Measurements from ENCODE around the gene MFRP.

- TF ChIP-seq, protein P1, sequence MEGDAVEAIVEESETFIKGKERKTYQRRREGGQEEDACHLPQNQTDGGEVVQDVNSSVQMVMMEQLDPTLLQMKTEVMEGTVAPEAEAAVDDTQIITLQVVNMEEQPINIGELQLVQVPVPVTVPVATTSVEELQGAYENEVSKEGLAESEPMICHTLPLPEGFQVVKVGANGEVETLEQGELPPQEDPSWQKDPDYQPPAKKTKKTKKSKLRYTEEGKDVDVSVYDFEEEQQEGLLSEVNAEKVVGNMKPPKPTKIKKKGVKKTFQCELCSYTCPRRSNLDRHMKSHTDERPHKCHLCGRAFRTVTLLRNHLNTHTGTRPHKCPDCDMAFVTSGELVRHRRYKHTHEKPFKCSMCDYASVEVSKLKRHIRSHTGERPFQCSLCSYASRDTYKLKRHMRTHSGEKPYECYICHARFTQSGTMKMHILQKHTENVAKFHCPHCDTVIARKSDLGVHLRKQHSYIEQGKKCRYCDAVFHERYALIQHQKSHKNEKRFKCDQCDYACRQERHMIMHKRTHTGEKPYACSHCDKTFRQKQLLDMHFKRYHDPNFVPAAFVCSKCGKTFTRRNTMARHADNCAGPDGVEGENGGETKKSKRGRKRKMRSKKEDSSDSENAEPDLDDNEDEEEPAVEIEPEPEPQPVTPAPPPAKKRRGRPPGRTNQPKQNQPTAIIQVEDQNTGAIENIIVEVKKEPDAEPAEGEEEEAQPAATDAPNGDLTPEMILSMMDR (conservative IDR thresholded peaks at IDR 0.05; ENCODE audit: low read length): no peak
- no peak for TF ChIP-seq EZH2phosphoT487 (IDR thresholded peaks at IDR 0.05; ENCODE audit: borderline replicate concordance)
Measured at GRCh38 chr11:119384332-119384731, 37.8 kb upstream of the MFRP start.
